Neural cell (in vitro differentiated cells): ENCODE measurements around the gene SRCIN1. TPM values are rescaled to one million over a fixed set of nuclear protein-coding genes. Genes with fewer than 3 reads are reported as not detected.

Experiments used
- H2AFZ ChIP-seq: fragments of 200-600, 300-800 bp; sonication (generic), shearing (Covaris generic); 2 replicates; pipeline ENCODE4 v1.6.0; 2014; ENCODE audit warnings: low read depth, mild to moderate bottlenecking, antibody characterized with exemption, low read length, moderate library complexity
- H3F3A ChIP-seq: fragments of 200-600 bp; shearing (Covaris generic); 2 replicates; pipeline ENCODE4 v1.6.1; 2016; ENCODE audit warnings: mild to moderate bottlenecking, moderate library complexity, mixed read lengths, antibody characterized with exemption, low read length; ENCODE audit not compliant: insufficient read depth, poor library complexity, severe bottlenecking
- H3K27ac ChIP-seq: fragments of 200-600, 300-800 bp; sonication (generic), shearing (Covaris generic); 2 replicates; pipeline ENCODE4 v1.5.1; 2014; ENCODE audit warnings: mild to moderate bottlenecking, low read length, moderate library complexity
- H3K27me3 ChIP-seq: fragments of 300-800, 200-600 bp; sonication (generic), shearing (Covaris generic); 2 replicates; pipeline ENCODE4 v1.6.0; 2014; ENCODE audit warnings: mild to moderate bottlenecking, low read depth, low read length, moderate library complexity; ENCODE audit not compliant: insufficient read depth
- H3K36me3 ChIP-seq: fragments of 300-800, 200-600 bp; sonication (generic), shearing (Covaris generic); 2 replicates; pipeline ENCODE4 v1.5.1; 2014; ENCODE audit warnings: mild to moderate bottlenecking, antibody characterized with exemption, low read length, moderate library complexity; ENCODE audit not compliant: insufficient read depth
- H3K4me2 ChIP-seq: fragments of 300-800, 200-600 bp; sonication (generic), shearing (Covaris generic); 2 replicates; pipeline ENCODE4 v1.6.0; 2014; ENCODE audit warnings: mild to moderate bottlenecking, low read length
- H3K4me3 ChIP-seq: fragments of 300-800, 200-600 bp; sonication (generic), shearing (Covaris generic); 2 replicates; pipeline ENCODE4 v1.5.1; 2014; ENCODE audit warnings: mild to moderate bottlenecking, low read length, moderate library complexity
- H3K79me2 ChIP-seq: fragments of 200-600 bp; shearing (Covaris generic); replicated peaks from 2 replicates; pipeline ENCODE4 v1.6.0; 2014; ENCODE audit warnings: mild to moderate bottlenecking, low read length, moderate library complexity; ENCODE audit not compliant: insufficient read depth
- H3K9ac ChIP-seq: fragments of 300-800, 200-600 bp; sonication (generic), shearing (Covaris generic); 2 replicates; pipeline ENCODE4 v1.6.1; 2016; ENCODE audit warnings: mild to moderate bottlenecking, low read length, mixed read lengths
- H3K9me2 ChIP-seq: fragments of 200-600 bp; shearing (Covaris generic); 2 replicates; pipeline ENCODE4 v1.6.1; 2016; ENCODE audit warnings: mild to moderate bottlenecking, low read length, mixed read lengths; ENCODE audit not compliant: insufficient read depth
- H3K9me3 ChIP-seq: fragments of 200-600, 300-800 bp; sonication (generic), shearing (Covaris generic); 2 replicates; pipeline ENCODE4 v1.6.1; 2016; ENCODE audit warnings: mild to moderate bottlenecking, mixed run types, low read length, moderate library complexity, mixed read lengths
- H4K20me1 ChIP-seq: fragments of 200-600 bp; shearing (Covaris generic); 2 replicates; pipeline ENCODE4 v1.6.1; 2016; ENCODE audit warnings: mild to moderate bottlenecking, mixed run types; ENCODE audit not compliant: insufficient read depth
- EP300 ChIP-seq: fragments of 450-650 bp; conservative IDR thresholded peaks from 2 replicates; pipeline ENCODE4 v1.6.1; 2014; ENCODE audit warnings: antibody characterized with exemption, mild to moderate bottlenecking, moderate library complexity; ENCODE audit not compliant: poor library complexity, severe bottlenecking
- EZH2 ChIP-seq: fragments of 200-600, 300-800 bp; shearing (Covaris generic), sonication (generic); IDR thresholded peaks from 2 replicates; pipeline ENCODE4 v1.6.1; 2014; ENCODE audit warnings: antibody characterized with exemption, low read length, borderline replicate concordance, mild to moderate bottlenecking; ENCODE audit not compliant: insufficient read depth, poor library complexity, severe bottlenecking
- MXI1 ChIP-seq: fragments of 450-650 bp; conservative IDR thresholded peaks from 2 replicates; pipeline ENCODE4 v1.6.1; 2014; ENCODE audit warnings: antibody characterized with exemption, mild to moderate bottlenecking; ENCODE audit not compliant: poor library complexity, severe bottlenecking
- POLR2AphosphoS5 ChIP-seq: IDR thresholded peaks from 2 replicates; pipeline ENCODE4 v1.6.1; 2012
- RAD21 ChIP-seq: fragments of 450-650 bp; conservative IDR thresholded peaks from 2 replicates; pipeline ENCODE4 v1.6.1; 2014; ENCODE audit warnings: antibody characterized with exemption, mild to moderate bottlenecking, moderate library complexity
- SMC3 ChIP-seq: fragments of 450-650 bp; conservative IDR thresholded peaks from 2 replicates; pipeline ENCODE4 v1.6.1; 2014; ENCODE audit warnings: antibody characterized with exemption, mild to moderate bottlenecking, moderate library complexity; ENCODE audit not compliant: poor library complexity
- TAF1 ChIP-seq: IDR thresholded peaks from 2 replicates; pipeline ENCODE4 v1.6.1; 2012; ENCODE audit warnings: low read depth
- polyA plus RNA-seq: library from polyadenylated mRNA; depleted of rRNA; stranded (reverse); fragments of >200 nt; gene quantifications from 2 replicates; pipeline ENCODE4 v1.2.3, GENCODE V29; 2014
- TF ChIP-seq, protein P1 (sequence below): IDR thresholded peaks from 2 replicates; pipeline ENCODE4 v1.6.1; 2012; ENCODE audit warnings: borderline replicate concordance
- TF ChIP-seq, protein P2 (sequence below): fragments of 450-650 bp; IDR thresholded peaks from 2 replicates; pipeline ENCODE4 v1.5.1; 2014; ENCODE audit warnings: antibody characterized with exemption, mild to moderate bottlenecking, moderate library complexity; ENCODE audit not compliant: poor library complexity, severe bottlenecking

Gene SRCIN1
- polyA plus RNA-seq, 1 donor from 2014 or later = 18.0 TPM

- H2AFZ ChIP-seq = no peak overlapping the region
- H3K27me3 ChIP-seq = no peaks in the 10 kb centered on the region
- peaks cover 9% of the 10 kb centered on the region for H3K36me3 ChIP-seq
- H3K27ac ChIP-seq = no peak overlapping the region
- TF ChIP-seq TAF1 (no peak), RAD21 (no peak), EP300 (no peak), SMC3 (no peak), POLR2AphosphoS5 (no peak), EZH2 (no peak), MXI1 (no peak)
- TF ChIP-seq, protein P1, sequence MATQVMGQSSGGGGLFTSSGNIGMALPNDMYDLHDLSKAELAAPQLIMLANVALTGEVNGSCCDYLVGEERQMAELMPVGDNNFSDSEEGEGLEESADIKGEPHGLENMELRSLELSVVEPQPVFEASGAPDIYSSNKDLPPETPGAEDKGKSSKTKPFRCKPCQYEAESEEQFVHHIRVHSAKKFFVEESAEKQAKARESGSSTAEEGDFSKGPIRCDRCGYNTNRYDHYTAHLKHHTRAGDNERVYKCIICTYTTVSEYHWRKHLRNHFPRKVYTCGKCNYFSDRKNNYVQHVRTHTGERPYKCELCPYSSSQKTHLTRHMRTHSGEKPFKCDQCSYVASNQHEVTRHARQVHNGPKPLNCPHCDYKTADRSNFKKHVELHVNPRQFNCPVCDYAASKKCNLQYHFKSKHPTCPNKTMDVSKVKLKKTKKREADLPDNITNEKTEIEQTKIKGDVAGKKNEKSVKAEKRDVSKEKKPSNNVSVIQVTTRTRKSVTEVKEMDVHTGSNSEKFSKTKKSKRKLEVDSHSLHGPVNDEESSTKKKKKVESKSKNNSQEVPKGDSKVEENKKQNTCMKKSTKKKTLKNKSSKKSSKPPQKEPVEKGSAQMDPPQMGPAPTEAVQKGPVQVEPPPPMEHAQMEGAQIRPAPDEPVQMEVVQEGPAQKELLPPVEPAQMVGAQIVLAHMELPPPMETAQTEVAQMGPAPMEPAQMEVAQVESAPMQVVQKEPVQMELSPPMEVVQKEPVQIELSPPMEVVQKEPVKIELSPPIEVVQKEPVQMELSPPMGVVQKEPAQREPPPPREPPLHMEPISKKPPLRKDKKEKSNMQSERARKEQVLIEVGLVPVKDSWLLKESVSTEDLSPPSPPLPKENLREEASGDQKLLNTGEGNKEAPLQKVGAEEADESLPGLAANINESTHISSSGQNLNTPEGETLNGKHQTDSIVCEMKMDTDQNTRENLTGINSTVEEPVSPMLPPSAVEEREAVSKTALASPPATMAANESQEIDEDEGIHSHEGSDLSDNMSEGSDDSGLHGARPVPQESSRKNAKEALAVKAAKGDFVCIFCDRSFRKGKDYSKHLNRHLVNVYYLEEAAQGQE = no peak
- TF ChIP-seq, protein P2, sequence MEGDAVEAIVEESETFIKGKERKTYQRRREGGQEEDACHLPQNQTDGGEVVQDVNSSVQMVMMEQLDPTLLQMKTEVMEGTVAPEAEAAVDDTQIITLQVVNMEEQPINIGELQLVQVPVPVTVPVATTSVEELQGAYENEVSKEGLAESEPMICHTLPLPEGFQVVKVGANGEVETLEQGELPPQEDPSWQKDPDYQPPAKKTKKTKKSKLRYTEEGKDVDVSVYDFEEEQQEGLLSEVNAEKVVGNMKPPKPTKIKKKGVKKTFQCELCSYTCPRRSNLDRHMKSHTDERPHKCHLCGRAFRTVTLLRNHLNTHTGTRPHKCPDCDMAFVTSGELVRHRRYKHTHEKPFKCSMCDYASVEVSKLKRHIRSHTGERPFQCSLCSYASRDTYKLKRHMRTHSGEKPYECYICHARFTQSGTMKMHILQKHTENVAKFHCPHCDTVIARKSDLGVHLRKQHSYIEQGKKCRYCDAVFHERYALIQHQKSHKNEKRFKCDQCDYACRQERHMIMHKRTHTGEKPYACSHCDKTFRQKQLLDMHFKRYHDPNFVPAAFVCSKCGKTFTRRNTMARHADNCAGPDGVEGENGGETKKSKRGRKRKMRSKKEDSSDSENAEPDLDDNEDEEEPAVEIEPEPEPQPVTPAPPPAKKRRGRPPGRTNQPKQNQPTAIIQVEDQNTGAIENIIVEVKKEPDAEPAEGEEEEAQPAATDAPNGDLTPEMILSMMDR = no peak
- no peaks in the 10 kb centered on the region for H3K9me3 ChIP-seq
- no peak overlapping the region for H3K9ac ChIP-seq
- H3F3A ChIP-seq = no peaks in the 10 kb centered on the region
- H4K20me1 ChIP-seq = peaks cover 46% of the 10 kb centered on the region
- no peak overlapping the region for H3K4me3 ChIP-seq
- H3K9me2 ChIP-seq = no peaks in the 10 kb centered on the region
- H3K4me2 ChIP-seq = no peak overlapping the region
- H3K79me2 ChIP-seq = no peaks in the 10 kb centered on the region
Measured at GRCh38 chr17:38589462-38590114, 16.2 kb downstream of the SRCIN1 start.

GRCh38 chr17:38588788-38589174 lies 17.0 kb downstream of the SRCIN1 start:
- peak overlapping the region; percentile 25 for H3K4me2 ChIP-seq
- peaks cover 9% of the 10 kb centered on the region for H3K36me3 ChIP-seq
- no peaks in the 10 kb centered on the region for H3K27me3 ChIP-seq
- H3K4me3 ChIP-seq = peak overlapping the region; percentile 43
- TF ChIP-seq EZH2 (no peak), POLR2AphosphoS5 (no peak), TAF1 (no peak), SMC3 (no peak), EP300 (no peak), RAD21 (no peak), MXI1 (no peak)
- TF ChIP-seq, protein P1 = no peak
- TF ChIP-seq, protein P2 = no peak
- no peak overlapping the region for H2AFZ ChIP-seq
- no peaks in the 10 kb centered on the region for H3F3A ChIP-seq
- no peaks in the 10 kb centered on the region for H3K9me3 ChIP-seq
- H3K9me2 ChIP-seq = no peaks in the 10 kb centered on the region
- no peaks in the 10 kb centered on the region for H3K79me2 ChIP-seq
- no peak overlapping the region for H3K9ac ChIP-seq
- peaks cover 46% of the 10 kb centered on the region for H4K20me1 ChIP-seq
- peak overlapping the region; percentile 24 for H3K27ac ChIP-seq
